ENCODE measurements around the gene SLC5A6.

SLC5A6 gene

DNA sequence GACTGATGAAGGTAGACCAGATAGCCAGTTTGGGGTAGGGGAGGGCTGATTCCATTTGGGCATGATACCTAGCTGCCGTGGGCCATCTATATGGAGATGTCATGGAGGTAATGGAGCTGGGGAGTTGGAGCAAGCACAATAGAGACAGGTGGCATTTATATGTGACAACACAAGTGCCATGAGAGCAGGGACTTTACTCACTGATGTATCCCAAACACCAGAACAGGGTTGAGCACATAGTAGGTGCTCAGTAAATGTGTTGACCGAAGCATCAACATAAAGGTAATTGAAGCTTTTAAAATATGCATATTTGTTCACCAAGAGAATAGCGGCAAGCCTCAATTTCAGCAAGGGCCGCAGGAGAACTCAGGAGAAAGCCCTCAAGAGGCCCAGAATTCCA is 35.8 kb upstream of the SLC5A6 start:
- Histone ChIP-seq H3K4me1 (ENCODE audit: control insufficient read depth, insufficient read depth, low read length) (peaks cover 9% of the 10 kb centered on the region), H3K9ac (ENCODE audit: low read depth, low read length) (no peak overlapping the region), H3K36me3 (ENCODE audit: control insufficient read depth, insufficient read depth, low read length) (peaks cover 23% of the 10 kb centered on the region), H3K27me3 (ENCODE audit: control insufficient read depth, insufficient read depth, low read length) (peaks cover 12% of the 10 kb centered on the region), H3K4me3 (ENCODE audit: low read depth, low read length) (no peak overlapping the region), H3K9me3 (ENCODE audit: control insufficient read depth, insufficient read depth, low read length) (no peaks in the 10 kb centered on the region)

- peaks cover 45% of the 10 kb centered on the region for H3K36me3 ChIP-seq (ENCODE audit: control insufficient read depth, insufficient read depth, low read length)
- peaks cover 2% of the 10 kb centered on the region for H3K4me1 ChIP-seq (ENCODE audit: control insufficient read depth, insufficient read depth, low read length)
- no peaks in the 10 kb centered on the region for H3K27me3 ChIP-seq (ENCODE audit: control insufficient read depth, insufficient read depth, low read length)
- H3K9me3 ChIP-seq (ENCODE audit: control insufficient read depth, insufficient read depth, low read length), result no peaks in the 10 kb centered on the region
- no peak overlapping the region for H3K9ac ChIP-seq (ENCODE audit: low read depth, low read length)
- H3K4me3 ChIP-seq (ENCODE audit: low read depth, low read length), result no peak overlapping the region
Measured at GRCh38 chr2:27245626-27246025, 33.6 kb upstream of the SLC5A6 start.

DNA sequence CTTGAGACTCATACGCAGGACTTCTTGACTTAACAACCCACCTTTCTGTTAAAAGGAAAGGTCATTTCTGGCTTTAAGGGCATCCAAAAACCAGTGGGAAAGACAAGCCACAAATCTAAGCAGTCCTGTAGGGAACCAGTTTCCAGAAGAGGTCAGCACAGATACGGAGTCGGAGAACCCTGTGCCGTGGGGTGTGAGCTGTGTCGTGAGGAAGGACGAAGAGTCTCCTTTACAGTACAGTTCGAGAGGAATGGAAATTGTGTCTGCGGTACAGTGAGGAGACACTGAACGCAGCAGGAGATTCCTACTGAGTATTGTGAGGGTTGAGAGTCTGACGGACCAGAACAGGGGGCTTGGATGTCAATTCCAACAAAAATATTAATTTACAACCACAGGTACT is 33.0 kb upstream of the SLC5A6 start:
- H3K36me3 ChIP-seq (ENCODE audit: control insufficient read depth, insufficient read depth, low read length), result peaks cover 50% of the 10 kb centered on the region
- H3K9ac ChIP-seq (ENCODE audit: low read depth, low read length), result no peak overlapping the region
- H3K4me3 ChIP-seq (ENCODE audit: low read depth, low read length), result no peak overlapping the region
- H3K4me1 ChIP-seq (ENCODE audit: control insufficient read depth, insufficient read depth, low read length), result no peaks in the 10 kb centered on the region
- H3K9me3 ChIP-seq (ENCODE audit: control insufficient read depth, insufficient read depth, low read length), result no peaks in the 10 kb centered on the region
- H3K27me3 ChIP-seq (ENCODE audit: control insufficient read depth, insufficient read depth, low read length), result no peaks in the 10 kb centered on the region

DNA sequence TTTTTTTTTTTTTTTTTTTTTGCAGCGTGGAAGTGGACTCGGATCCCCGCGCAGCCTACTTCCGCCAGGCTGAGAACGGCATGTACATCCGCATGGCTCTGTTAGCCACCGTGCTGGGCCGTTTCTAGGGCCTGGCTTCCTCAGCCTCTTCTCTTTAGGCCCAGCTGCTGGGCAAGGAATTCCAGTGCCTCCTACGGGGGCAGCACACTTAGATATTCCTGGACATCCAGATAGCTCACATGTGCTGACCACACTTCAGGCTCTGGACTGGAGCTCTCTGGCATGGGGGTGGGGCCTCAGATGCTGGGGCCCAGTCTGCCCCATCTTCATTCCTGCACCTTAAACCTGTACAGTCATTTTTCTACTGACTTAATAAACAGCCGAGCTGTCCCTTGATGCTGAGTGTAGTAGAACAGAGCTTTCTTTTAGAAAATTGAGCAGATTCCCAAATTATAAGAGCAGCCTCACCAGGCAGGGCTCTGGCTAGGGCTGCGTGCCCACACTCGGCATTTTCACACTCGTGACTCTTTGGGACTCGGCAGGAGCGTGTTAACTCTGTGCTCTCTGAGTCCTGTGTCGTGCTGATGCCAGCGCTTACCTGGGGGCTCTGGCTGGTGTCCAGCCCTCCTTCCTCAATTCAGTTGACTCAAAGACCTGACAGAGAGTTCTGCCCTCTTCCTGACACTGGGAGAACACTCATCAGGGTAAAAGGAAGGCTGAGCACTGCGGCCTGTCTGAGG is 31.5 kb upstream of the SLC5A6 start:
- no peak overlapping the region for H3K4me3 ChIP-seq (ENCODE audit: low read depth, low read length)
- H3K4me1 ChIP-seq (ENCODE audit: control insufficient read depth, insufficient read depth, low read length), result no peaks in the 10 kb centered on the region
- H3K9me3 ChIP-seq (ENCODE audit: control insufficient read depth, insufficient read depth, low read length), result no peaks in the 10 kb centered on the region
- H3K9ac ChIP-seq (ENCODE audit: low read depth, low read length), result no peak overlapping the region
- H3K27me3 ChIP-seq (ENCODE audit: control insufficient read depth, insufficient read depth, low read length), result no peaks in the 10 kb centered on the region
- H3K36me3 ChIP-seq (ENCODE audit: control insufficient read depth, insufficient read depth, low read length), result peaks cover 64% of the 10 kb centered on the region

DNA sequence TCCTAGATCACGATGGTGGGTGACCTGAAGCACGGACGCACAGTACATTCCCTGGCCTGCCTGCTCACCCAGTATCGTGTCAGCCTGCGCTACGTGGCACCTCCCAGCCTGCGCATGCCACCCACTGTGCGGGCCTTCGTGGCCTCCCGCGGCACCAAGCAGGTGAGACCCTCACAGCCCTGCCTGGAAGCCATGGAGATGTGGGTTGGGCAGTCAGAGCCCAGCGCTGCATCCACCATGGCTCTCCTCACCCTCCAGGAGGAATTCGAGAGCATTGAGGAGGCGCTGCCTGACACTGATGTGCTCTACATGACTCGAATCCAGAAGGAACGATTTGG is 30.5 kb upstream of the SLC5A6 start:
- Histone ChIP-seq H3K27me3 (ENCODE audit: control insufficient read depth, insufficient read depth, low read length) (no peaks in the 10 kb centered on the region), H3K9me3 (ENCODE audit: control insufficient read depth, insufficient read depth, low read length) (no peaks in the 10 kb centered on the region), H3K9ac (ENCODE audit: low read depth, low read length) (no peak overlapping the region), H3K4me3 (ENCODE audit: low read depth, low read length) (no peak overlapping the region), H3K4me1 (ENCODE audit: control insufficient read depth, insufficient read depth, low read length) (no peaks in the 10 kb centered on the region), H3K36me3 (ENCODE audit: control insufficient read depth, insufficient read depth, low read length) (peaks cover 74% of the 10 kb centered on the region)

- H3K36me3 ChIP-seq (ENCODE audit: control insufficient read depth, insufficient read depth, low read length), result peaks cover 80% of the 10 kb centered on the region
Measured at GRCh38 chr2:27241761-27242613, 29.9 kb upstream of the SLC5A6 start.

GRCh38 chr2:27240406-27240805 is 28.3 kb upstream of the SLC5A6 start:
- Histone ChIP-seq H3K9me3 (ENCODE audit: control insufficient read depth, insufficient read depth, low read length) (no peaks in the 10 kb centered on the region), H3K36me3 (ENCODE audit: control insufficient read depth, insufficient read depth, low read length) (peaks cover 94% of the 10 kb centered on the region), H3K4me1 (ENCODE audit: control insufficient read depth, insufficient read depth, low read length) (no peaks in the 10 kb centered on the region), H3K4me3 (ENCODE audit: low read depth, low read length) (no peak overlapping the region), H3K9ac (ENCODE audit: low read depth, low read length) (no peak overlapping the region), H3K27me3 (ENCODE audit: control insufficient read depth, insufficient read depth, low read length) (no peaks in the 10 kb centered on the region)

More at GRCh38 chr2:27241761-27242613, 29.9 kb upstream of the SLC5A6 start:
- H3K4me1 ChIP-seq (ENCODE audit: control insufficient read depth, insufficient read depth, low read length), result no peaks in the 10 kb centered on the region
- no peaks in the 10 kb centered on the region for H3K9me3 ChIP-seq (ENCODE audit: control insufficient read depth, insufficient read depth, low read length)
- H3K4me3 ChIP-seq (ENCODE audit: low read depth, low read length), result no peak overlapping the region
- no peak overlapping the region for H3K9ac ChIP-seq (ENCODE audit: low read depth, low read length)
- no peaks in the 10 kb centered on the region for H3K27me3 ChIP-seq (ENCODE audit: control insufficient read depth, insufficient read depth, low read length)

DNA sequence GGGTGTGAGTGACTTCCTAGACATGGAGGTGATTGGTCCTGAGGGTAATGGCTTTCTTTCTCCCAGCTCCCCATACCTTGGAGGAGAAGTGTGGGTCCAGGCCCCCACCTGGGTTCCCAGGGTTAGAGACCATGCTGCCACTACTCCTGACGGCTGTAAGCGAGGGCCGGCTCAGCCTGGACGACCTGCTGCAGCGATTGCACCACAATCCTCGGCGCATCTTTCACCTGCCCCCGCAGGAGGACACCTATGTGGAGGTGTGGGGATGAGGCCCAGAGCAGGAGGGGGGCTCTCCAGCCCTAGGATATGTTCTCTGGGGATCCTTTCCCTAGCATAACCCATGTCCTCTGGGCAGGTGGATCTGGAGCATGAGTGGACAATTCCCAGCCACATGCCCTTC is 26.9 kb upstream of the SLC5A6 start:
- peaks cover 96% of the 10 kb centered on the region for H3K36me3 ChIP-seq (ENCODE audit: control insufficient read depth, insufficient read depth, low read length)
- no peak overlapping the region for H3K9ac ChIP-seq (ENCODE audit: low read depth, low read length)
- H3K9me3 ChIP-seq (ENCODE audit: control insufficient read depth, insufficient read depth, low read length), result no peaks in the 10 kb centered on the region
- no peak overlapping the region for H3K4me3 ChIP-seq (ENCODE audit: low read depth, low read length)
- H3K4me1 ChIP-seq (ENCODE audit: control insufficient read depth, insufficient read depth, low read length), result no peaks in the 10 kb centered on the region
- no peaks in the 10 kb centered on the region for H3K27me3 ChIP-seq (ENCODE audit: control insufficient read depth, insufficient read depth, low read length)

GRCh38 chr2:27237341-27237945 is 25.4 kb upstream of the SLC5A6 start:
- H3K27me3 ChIP-seq (ENCODE audit: control insufficient read depth, insufficient read depth, low read length), result no peaks in the 10 kb centered on the region
- H3K9me3 ChIP-seq (ENCODE audit: control insufficient read depth, insufficient read depth, low read length), result no peaks in the 10 kb centered on the region
- no peak overlapping the region for H3K9ac ChIP-seq (ENCODE audit: low read depth, low read length)
- no peaks in the 10 kb centered on the region for H3K4me1 ChIP-seq (ENCODE audit: control insufficient read depth, insufficient read depth, low read length)
- no peak overlapping the region for H3K4me3 ChIP-seq (ENCODE audit: low read depth, low read length)
- peaks cover 96% of the 10 kb centered on the region for H3K36me3 ChIP-seq (ENCODE audit: control insufficient read depth, insufficient read depth, low read length)

GRCh38 chr2:27236626-27237025 is 24.6 kb upstream of the SLC5A6 start:
- H3K36me3 ChIP-seq (ENCODE audit: control insufficient read depth, insufficient read depth, low read length), result peaks cover 96% of the 10 kb centered on the region

GRCh38 chr2:27236136-27236535 is 24.1 kb upstream of the SLC5A6 start:
- Histone ChIP-seq H3K9me3 (ENCODE audit: control insufficient read depth, insufficient read depth, low read length) (no peaks in the 10 kb centered on the region), H3K4me1 (ENCODE audit: control insufficient read depth, insufficient read depth, low read length) (no peaks in the 10 kb centered on the region), H3K27me3 (ENCODE audit: control insufficient read depth, insufficient read depth, low read length) (no peaks in the 10 kb centered on the region), H3K36me3 (ENCODE audit: control insufficient read depth, insufficient read depth, low read length) (peaks cover 96% of the 10 kb centered on the region), H3K4me3 (ENCODE audit: low read depth, low read length) (no peak overlapping the region), H3K9ac (ENCODE audit: low read depth, low read length) (no peak overlapping the region)

More at GRCh38 chr2:27236626-27237025, 24.6 kb upstream of the SLC5A6 start:
- Histone ChIP-seq H3K4me1 (ENCODE audit: control insufficient read depth, insufficient read depth, low read length) (no peaks in the 10 kb centered on the region), H3K4me3 (ENCODE audit: low read depth, low read length) (no peak overlapping the region), H3K9ac (ENCODE audit: low read depth, low read length) (no peak overlapping the region), H3K9me3 (ENCODE audit: control insufficient read depth, insufficient read depth, low read length) (no peaks in the 10 kb centered on the region), H3K27me3 (ENCODE audit: control insufficient read depth, insufficient read depth, low read length) (no peaks in the 10 kb centered on the region)
